Measurements from ENCODE around the gene GAB3.

The GAB3 gene

DNA sequence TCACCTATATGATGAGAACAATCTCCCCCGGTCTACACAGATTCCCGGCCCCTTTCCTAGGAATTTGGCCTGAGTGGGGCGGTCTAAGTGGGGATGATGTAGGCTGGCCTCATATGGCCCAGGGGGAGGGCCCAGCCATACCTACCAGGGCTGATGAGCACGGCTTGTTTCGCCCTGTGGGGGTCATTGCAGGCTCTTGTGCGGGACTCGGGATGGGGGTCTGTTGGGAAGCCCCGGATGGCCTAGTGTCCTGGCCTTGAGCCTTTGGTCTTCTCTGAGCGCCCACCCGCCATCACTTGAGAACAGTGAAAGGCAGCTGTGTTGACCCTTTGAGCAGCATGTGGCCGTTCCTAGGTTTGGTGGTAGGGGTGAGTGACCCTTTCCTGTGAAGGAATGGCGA is 92.7 kb downstream of the GAB3 start:
- Histone ChIP-seq H3K4me2 (ENCODE audit: low read length) (no peak overlapping the region), H3K9me3 (ENCODE audit: insufficient read depth, low read length) (no peaks in the 10 kb centered on the region), H3K4me1 (ENCODE audit: low read length) (peaks cover 16% of the 10 kb centered on the region), H3K27me3 (ENCODE audit: low read depth, low read length) (no peaks in the 10 kb centered on the region), H3K9ac (ENCODE audit: low read length) (no peak overlapping the region), H3K79me2 (ENCODE audit: low read length) (no peaks in the 10 kb centered on the region), H3K4me3 (ENCODE audit: low read length) (no peak overlapping the region), H3K36me3 (replicated peaks; ENCODE audit: low read depth, low read length) (no peaks in the 10 kb centered on the region), H4K20me1 (ENCODE audit: insufficient read depth, low read length) (no peaks in the 10 kb centered on the region), H2AFZ (ENCODE audit: low read depth, low read length) (no peak overlapping the region), H3K27ac (ENCODE audit: low read length) (no peak overlapping the region)
- TF ChIP-seq CTCF (IDR thresholded peaks at IDR 0.05; ENCODE audit: low read depth, low read length), result no peak
- TF ChIP-seq EZH2phosphoT487 (IDR thresholded peaks at IDR 0.05; ENCODE audit: low read depth), result no peak

GRCh38 chrX:154657226-154657805 is 93.6 kb downstream of the GAB3 start:
- no peaks in the 10 kb centered on the region for H3K9me3 ChIP-seq (ENCODE audit: insufficient read depth, low read length)
- no peaks in the 10 kb centered on the region for H4K20me1 ChIP-seq (ENCODE audit: insufficient read depth, low read length)
- no peaks in the 10 kb centered on the region for H3K36me3 ChIP-seq (replicated peaks; ENCODE audit: low read depth, low read length)
- H3K4me2 ChIP-seq (ENCODE audit: low read length), result no peak overlapping the region
- H3K4me3 ChIP-seq (ENCODE audit: low read length), result no peak overlapping the region
- no peak overlapping the region for H2AFZ ChIP-seq (ENCODE audit: low read depth, low read length)
- no peak overlapping the region for H3K27ac ChIP-seq (ENCODE audit: low read length)
- peaks cover 14% of the 10 kb centered on the region for H3K4me1 ChIP-seq (ENCODE audit: low read length)
- H3K27me3 ChIP-seq (ENCODE audit: low read depth, low read length), result no peaks in the 10 kb centered on the region
- H3K79me2 ChIP-seq (ENCODE audit: low read length), result no peaks in the 10 kb centered on the region
- H3K9ac ChIP-seq (ENCODE audit: low read length), result no peak overlapping the region
- TF ChIP-seq CTCF (IDR thresholded peaks at IDR 0.05; ENCODE audit: low read depth, low read length) (no peak), EZH2phosphoT487 (IDR thresholded peaks at IDR 0.05; ENCODE audit: low read depth) (no peak)

DNA sequence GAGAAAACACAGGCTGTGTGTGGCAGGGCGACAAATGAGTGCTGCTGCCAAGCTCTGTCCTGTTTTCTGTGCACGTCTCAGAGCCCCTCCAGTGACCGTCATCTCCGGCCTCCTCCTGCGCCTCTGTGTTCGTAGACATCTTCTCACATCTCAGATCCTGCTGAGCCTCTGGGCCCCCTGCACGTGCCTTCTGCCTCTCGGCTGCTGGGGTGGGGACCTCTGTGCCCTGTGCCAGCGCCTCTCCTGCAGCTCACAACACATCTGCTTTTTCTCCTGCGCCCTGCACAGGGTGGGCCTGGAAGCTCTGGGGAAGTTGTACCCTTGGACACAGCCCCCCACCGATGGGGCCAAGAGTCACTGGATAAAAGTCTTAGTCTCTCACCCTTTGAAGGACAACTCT is 95.1 kb downstream of the GAB3 start:
- H3K4me3 ChIP-seq (ENCODE audit: low read length), result no peak overlapping the region
- H3K27me3 ChIP-seq (ENCODE audit: low read depth, low read length), result no peaks in the 10 kb centered on the region
- H3K4me2 ChIP-seq (ENCODE audit: low read length), result no peak overlapping the region
- no peaks in the 10 kb centered on the region for H3K79me2 ChIP-seq (ENCODE audit: low read length)
- no peaks in the 10 kb centered on the region for H3K36me3 ChIP-seq (replicated peaks; ENCODE audit: low read depth, low read length)
- H3K9ac ChIP-seq (ENCODE audit: low read length), result no peak overlapping the region
- H3K9me3 ChIP-seq (ENCODE audit: insufficient read depth, low read length), result no peaks in the 10 kb centered on the region
- H4K20me1 ChIP-seq (ENCODE audit: insufficient read depth, low read length), result no peaks in the 10 kb centered on the region
- H3K27ac ChIP-seq (ENCODE audit: low read length), result no peak overlapping the region
- TF ChIP-seq CTCF (IDR thresholded peaks at IDR 0.05; ENCODE audit: low read depth, low read length), result no peak
- no peak overlapping the region for H2AFZ ChIP-seq (ENCODE audit: low read depth, low read length)
- no peaks in the 10 kb centered on the region for H3K4me1 ChIP-seq (ENCODE audit: low read length)

DNA sequence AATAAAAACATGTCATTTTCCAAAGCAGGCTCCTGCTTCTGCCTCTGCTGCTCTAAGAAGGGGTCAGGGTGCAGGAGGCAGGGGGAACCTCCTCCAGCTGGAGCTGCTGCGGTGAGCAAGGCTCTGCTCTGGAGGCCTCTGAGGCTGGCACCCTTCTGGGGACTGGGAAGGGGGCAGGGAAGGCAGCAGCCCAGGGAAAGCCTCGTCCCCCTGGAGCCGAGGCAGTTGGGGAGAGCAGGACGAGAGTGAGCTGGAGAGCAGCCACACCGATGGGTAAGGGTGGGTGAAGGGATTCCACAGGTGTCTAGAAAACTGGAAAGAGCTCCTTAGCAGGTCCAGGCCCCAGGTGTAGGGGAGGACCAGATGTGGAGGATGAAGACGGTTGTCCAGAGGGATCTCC is 95.5 kb downstream of the GAB3 start:
- TF ChIP-seq CTCF (IDR thresholded peaks at IDR 0.05; ENCODE audit: low read depth, low read length) (no peak), EZH2phosphoT487 (IDR thresholded peaks at IDR 0.05; ENCODE audit: low read depth) (no peak)
- Histone ChIP-seq H4K20me1 (ENCODE audit: insufficient read depth, low read length) (no peaks in the 10 kb centered on the region), H2AFZ (ENCODE audit: low read depth, low read length) (no peak overlapping the region), H3K27me3 (ENCODE audit: low read depth, low read length) (no peaks in the 10 kb centered on the region), H3K9me3 (ENCODE audit: insufficient read depth, low read length) (no peaks in the 10 kb centered on the region), H3K4me3 (ENCODE audit: low read length) (no peak overlapping the region), H3K4me2 (ENCODE audit: low read length) (no peak overlapping the region), H3K27ac (ENCODE audit: low read length) (no peak overlapping the region), H3K79me2 (ENCODE audit: low read length) (no peaks in the 10 kb centered on the region), H3K36me3 (replicated peaks; ENCODE audit: low read depth, low read length) (no peaks in the 10 kb centered on the region), H3K9ac (ENCODE audit: low read length) (no peak overlapping the region), H3K4me1 (ENCODE audit: low read length) (no peaks in the 10 kb centered on the region)

Data from OCI-LY3 (cell line).